Superior temporal gyrus (tissue), 1 donor: ENCODE results near the gene ARHGAP23.

Experiments
- DNase-seq: peaks from one replicate; pipeline ENCODE4 v3.0.0-alpha.2; 2016; ENCODE audit errors: extremely low spot score

ARHGAP23 gene

GRCh38 chr17:38428112-38428642 lies at the start of gene ARHGAP23:
Gene ARHGAP23 (plus strand): TSS chr17:38428464. CDS start chr17:38428486, 22 bp downstream.
- peak; percentile 69 for DNase-seq

GRCh38 chr17:38379448-38379847 lies 48.8 kb upstream of the ARHGAP23 start:
- DNase-seq = no peak

GRCh38 chr17:38395090-38395489 lies 33.2 kb upstream of the ARHGAP23 start:
- DNase-seq = peak; percentile 56

- no peak for DNase-seq
Observed at GRCh38 chr17:38397227-38397626, 31.0 kb upstream of the ARHGAP23 start.

- peak; percentile 40 for DNase-seq
Observed at GRCh38 chr17:38400286-38400685, 28.0 kb upstream of the ARHGAP23 start.

- no peak for DNase-seq
Observed at GRCh38 chr17:38401459-38401858, 26.8 kb upstream of the ARHGAP23 start.

- DNase-seq = no peak
Observed at GRCh38 chr17:38402897-38403296, 25.4 kb upstream of the ARHGAP23 start.

GRCh38 chr17:38403491-38403890 lies 24.8 kb upstream of the ARHGAP23 start:
- no peak for DNase-seq

GRCh38 chr17:38404174-38404943 lies 23.9 kb upstream of the ARHGAP23 start:
- DNase-seq = no peak

GRCh38 chr17:38405654-38406053 lies 22.6 kb upstream of the ARHGAP23 start:
- DNase-seq = no peak

- no peak for DNase-seq
Observed at GRCh38 chr17:38410201-38410600, 18.1 kb upstream of the ARHGAP23 start.

- DNase-seq = no peak
Observed at GRCh38 chr17:38415250-38416194, 12.7 kb upstream of the ARHGAP23 start.

- no peak for DNase-seq
Observed at GRCh38 chr17:38416840-38417209, 11.4 kb upstream of the ARHGAP23 start.

- DNase-seq = no peak
Observed at GRCh38 chr17:38417210-38417951, 10.9 kb upstream of the ARHGAP23 start.

GRCh38 chr17:38418062-38418692 lies 10.1 kb upstream of the ARHGAP23 start:
- no peak for DNase-seq

- DNase-seq = no peak
Observed at GRCh38 chr17:38418693-38419507, 9.4 kb upstream of the ARHGAP23 start.

- DNase-seq = no peak
Observed at GRCh38 chr17:38419508-38419981, 8.7 kb upstream of the ARHGAP23 start.

GRCh38 chr17:38420518-38420917 lies 7.7 kb upstream of the ARHGAP23 start:
- no peak for DNase-seq

GRCh38 chr17:38421171-38421841 lies 7.0 kb upstream of the ARHGAP23 start:
- no peak for DNase-seq
